Measurements from ENCODE around the gene TRIM44. TPM values are rescaled to one million over a fixed set of nuclear protein-coding genes. Genes with fewer than 3 reads are reported as not detected.
"Not testable (repeated sequence)": the region's sequence is repeated elsewhere in the genome, so short reads cannot be mapped to it uniquely, and the experiment has no call there.

TRIM44 gene
- total and polyA plus RNA-seq, 2 donors (not counting 3 experiments of a cell fraction or from before 2014, with no cell fraction given) = 31.7 to 72.0 TPM

GRCh38 chr11:35651263-35651662 lies 11.3 kb upstream of the TRIM44 start:
- Histone ChIP-seq H3K9me3 (replicated peaks; ENCODE audit: control insufficient read depth, insufficient read depth, low read length) (no peaks in the 10 kb centered on the region), H3K36me3 (ENCODE audit: control insufficient read depth in 2 of 2, extremely low read depth in 1 of 2, insufficient read depth in 2 of 2, low read length in 2 of 2) (no peaks in the 10 kb centered on the region), H3K4me1 (ENCODE audit: control insufficient read depth, extremely low read depth, insufficient read depth, low read length) (peaks cover 4% of the 10 kb centered on the region), H3K9me1 (replicated peaks; ENCODE audit: control insufficient read depth, extremely low read depth, insufficient read depth, low read length) (no peaks in the 10 kb centered on the region), H3K4me3 (replicated peaks in 1 of 3; ENCODE audit: insufficient read depth in 1 of 3, low read depth in 1 of 3, low read length in 3 of 3) (no peak overlapping the region), H4K20me1 (replicated peaks; ENCODE audit: control insufficient read depth, extremely low read depth, insufficient read depth, low read length) (no peaks in the 10 kb centered on the region), H3K4me2 (ENCODE audit: insufficient read depth, low read length) (no peak overlapping the region), H3K9ac (replicated peaks; ENCODE audit: extremely low read depth, insufficient read depth, low read length) (no peak overlapping the region), H3K27ac (ENCODE audit: insufficient read depth, low read depth, low read length) (no peak overlapping the region), H3K79me2 (ENCODE audit: control insufficient read depth, insufficient read depth, low read length) (no peaks in the 10 kb centered on the region), H2AFZ (ENCODE audit: low read depth, low read length) (no peak overlapping the region), H3K27me3 (ENCODE audit: control insufficient read depth in 2 of 2, insufficient read depth in 2 of 2, low read length in 2 of 2) (peaks cover 0 to 3% of the 10 kb centered on the region in 2 experiments)
- no TSS peak for BruUV-seq (replicated peaks)
- no peak for DNase-seq (ENCODE audit: low read depth, low spot score)
- no peak for FAIRE-seq
- dilution Hi-C loops (cut with MboI; ENCODE audit: extremely low pct_ligation_motif_present, low sequenced_read_pairs) (no loop called here), intact Hi-C loops (cut with micrococcal nuclease) (no loop called here)
- no peak for TF ChIP-seq MAX (IDR thresholded peaks at IDR 0.05; ENCODE audit: insufficient read depth, insufficient read length)
- no peak for TF ChIP-seq EZH2 (IDR thresholded peaks at IDR 0.05; ENCODE audit: borderline replicate concordance, low read depth, low read length, severe bottlenecking)
- ChIA-PET POLR2A (no interaction called here), CTCF (interaction anchor here (1.8 kb wide), 1 partner anchor 11 kb away, joined by 4 read pairs; no protein-coding TSS in a partner anchor)

- H3K4me1 ChIP-seq (ENCODE audit: control insufficient read depth, extremely low read depth, insufficient read depth, low read length); H3K27me3 ChIP-seq (ENCODE audit: control insufficient read depth in 2 of 2, insufficient read depth in 2 of 2, low read length in 2 of 2); H3K36me3 ChIP-seq (ENCODE audit: control insufficient read depth in 2 of 2, extremely low read depth in 1 of 2, insufficient read depth in 2 of 2, low read length in 2 of 2); H3K27ac ChIP-seq (ENCODE audit: insufficient read depth, low read depth, low read length); H4K20me1 ChIP-seq (replicated peaks; ENCODE audit: control insufficient read depth, extremely low read depth, insufficient read depth, low read length); intact Hi-C loops (cut with micrococcal nuclease); H3K4me3 ChIP-seq (replicated peaks in 1 of 3; ENCODE audit: insufficient read depth in 1 of 3, low read depth in 1 of 3, low read length in 3 of 3); H3K9me3 ChIP-seq (replicated peaks; ENCODE audit: control insufficient read depth, insufficient read depth, low read length); dilution Hi-C loops (cut with MboI; ENCODE audit: extremely low pct_ligation_motif_present, low sequenced_read_pairs); BruUV-seq (replicated peaks); CTCF ChIA-PET; DNase-seq (ENCODE audit: low read depth, low spot score); H3K9me1 ChIP-seq (replicated peaks; ENCODE audit: control insufficient read depth, extremely low read depth, insufficient read depth, low read length); POLR2A ChIA-PET; H2AFZ ChIP-seq (ENCODE audit: low read depth, low read length); H3K79me2 ChIP-seq (ENCODE audit: control insufficient read depth, insufficient read depth, low read length); FAIRE-seq; H3K9ac ChIP-seq (replicated peaks; ENCODE audit: extremely low read depth, insufficient read depth, low read length); H3K4me2 ChIP-seq (ENCODE audit: insufficient read depth, low read length): not testable (repeated sequence)
These were observed 9.8 kb upstream of the TRIM44 start for GRCh38 chr11:35652786-35653185.
